ENCODE data around the gene EYS.

DNA sequence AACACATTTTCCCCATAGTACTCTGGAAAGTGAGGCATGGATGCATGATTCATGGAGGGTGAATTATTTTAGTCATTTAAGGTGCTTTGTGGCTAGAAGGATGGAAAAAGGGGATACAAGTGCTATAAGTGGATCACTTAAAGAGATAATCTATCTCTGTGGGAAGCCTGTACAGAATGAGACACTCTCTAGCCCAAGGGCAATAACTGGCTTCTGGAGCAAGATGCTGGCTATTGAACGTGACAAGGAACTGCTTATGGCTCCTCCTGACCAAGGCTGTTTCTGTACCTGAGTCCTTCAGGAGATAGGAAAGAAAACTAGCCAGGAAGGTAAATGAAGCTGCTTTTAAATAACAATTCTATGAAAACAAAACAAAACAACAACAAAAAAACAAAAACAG, 590.7 kb downstream of the EYS start:
- TF ChIP-seq EP300 (IDR thresholded peaks at IDR 0.05) (no peak), POLR2AphosphoS5 (IDR thresholded peaks at IDR 0.05) (no peak)
- TF ChIP-seq, protein P1, sequence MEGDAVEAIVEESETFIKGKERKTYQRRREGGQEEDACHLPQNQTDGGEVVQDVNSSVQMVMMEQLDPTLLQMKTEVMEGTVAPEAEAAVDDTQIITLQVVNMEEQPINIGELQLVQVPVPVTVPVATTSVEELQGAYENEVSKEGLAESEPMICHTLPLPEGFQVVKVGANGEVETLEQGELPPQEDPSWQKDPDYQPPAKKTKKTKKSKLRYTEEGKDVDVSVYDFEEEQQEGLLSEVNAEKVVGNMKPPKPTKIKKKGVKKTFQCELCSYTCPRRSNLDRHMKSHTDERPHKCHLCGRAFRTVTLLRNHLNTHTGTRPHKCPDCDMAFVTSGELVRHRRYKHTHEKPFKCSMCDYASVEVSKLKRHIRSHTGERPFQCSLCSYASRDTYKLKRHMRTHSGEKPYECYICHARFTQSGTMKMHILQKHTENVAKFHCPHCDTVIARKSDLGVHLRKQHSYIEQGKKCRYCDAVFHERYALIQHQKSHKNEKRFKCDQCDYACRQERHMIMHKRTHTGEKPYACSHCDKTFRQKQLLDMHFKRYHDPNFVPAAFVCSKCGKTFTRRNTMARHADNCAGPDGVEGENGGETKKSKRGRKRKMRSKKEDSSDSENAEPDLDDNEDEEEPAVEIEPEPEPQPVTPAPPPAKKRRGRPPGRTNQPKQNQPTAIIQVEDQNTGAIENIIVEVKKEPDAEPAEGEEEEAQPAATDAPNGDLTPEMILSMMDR (IDR thresholded peaks at IDR 0.05): no peak

All from stomach (tissue), 4 donors.